GM23248 (cell line): Measurements from ENCODE around the gene EDA.

Source experiments
- EZH2 ChIP-seq: fragments of 200-600 bp; sonication (generic); IDR thresholded peaks from 2 replicates; pipeline ENCODE4 v1.6.1; 2018; ENCODE audit warnings: antibody characterized with exemption, mild to moderate bottlenecking; ENCODE audit not compliant: insufficient read depth, poor library complexity, severe bottlenecking
- EZH2phosphoT487 ChIP-seq: fragments of 200-600 bp; sonication (generic); IDR thresholded peaks from 2 replicates; pipeline ENCODE4 v1.6.1; 2018; ENCODE audit warnings: antibody characterized with exemption, moderate library complexity, mild to moderate bottlenecking, low read depth; ENCODE audit not compliant: insufficient read depth

DNA sequence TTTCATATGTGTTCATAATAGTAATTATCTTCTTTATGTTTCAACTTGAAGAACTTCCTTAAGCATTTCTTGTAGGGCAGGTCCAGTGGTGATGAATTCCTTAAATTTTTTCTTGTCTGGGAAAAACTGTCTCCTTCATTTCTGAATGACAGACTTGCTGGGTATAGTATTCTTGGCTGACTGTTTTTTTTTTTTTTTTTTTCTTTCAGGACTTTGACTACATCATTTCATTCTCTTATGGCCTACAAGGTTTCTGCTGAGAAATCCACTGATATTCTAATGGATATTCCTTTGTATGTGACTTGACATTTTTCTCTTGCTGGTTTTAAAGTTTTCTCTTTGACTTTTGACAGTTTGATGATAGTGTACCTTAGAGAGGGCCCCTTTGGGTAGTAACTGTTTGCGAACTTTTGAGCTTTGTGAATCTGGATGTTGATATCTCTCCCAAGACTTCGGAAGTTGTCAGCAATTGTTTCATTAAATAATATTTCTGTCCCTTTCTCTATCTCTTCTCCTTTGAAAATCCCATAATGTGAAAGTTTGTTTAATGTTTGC is 54.2 kb downstream of the EDA start:
- TF ChIP-seq EZH2 (no peak), EZH2phosphoT487 (no peak)
